ENCODE results near the gene GRAP2. TPM values are rescaled to one million over a fixed set of nuclear protein-coding genes. Genes with fewer than 3 reads are reported as not detected.
A peak's percentile ranks its signal among the peaks of the same experiment; 100 is the strongest.

Gene GRAP2
- 4.2 and 4.3 TPM in 2 replicates for total RNA-seq

DNA sequence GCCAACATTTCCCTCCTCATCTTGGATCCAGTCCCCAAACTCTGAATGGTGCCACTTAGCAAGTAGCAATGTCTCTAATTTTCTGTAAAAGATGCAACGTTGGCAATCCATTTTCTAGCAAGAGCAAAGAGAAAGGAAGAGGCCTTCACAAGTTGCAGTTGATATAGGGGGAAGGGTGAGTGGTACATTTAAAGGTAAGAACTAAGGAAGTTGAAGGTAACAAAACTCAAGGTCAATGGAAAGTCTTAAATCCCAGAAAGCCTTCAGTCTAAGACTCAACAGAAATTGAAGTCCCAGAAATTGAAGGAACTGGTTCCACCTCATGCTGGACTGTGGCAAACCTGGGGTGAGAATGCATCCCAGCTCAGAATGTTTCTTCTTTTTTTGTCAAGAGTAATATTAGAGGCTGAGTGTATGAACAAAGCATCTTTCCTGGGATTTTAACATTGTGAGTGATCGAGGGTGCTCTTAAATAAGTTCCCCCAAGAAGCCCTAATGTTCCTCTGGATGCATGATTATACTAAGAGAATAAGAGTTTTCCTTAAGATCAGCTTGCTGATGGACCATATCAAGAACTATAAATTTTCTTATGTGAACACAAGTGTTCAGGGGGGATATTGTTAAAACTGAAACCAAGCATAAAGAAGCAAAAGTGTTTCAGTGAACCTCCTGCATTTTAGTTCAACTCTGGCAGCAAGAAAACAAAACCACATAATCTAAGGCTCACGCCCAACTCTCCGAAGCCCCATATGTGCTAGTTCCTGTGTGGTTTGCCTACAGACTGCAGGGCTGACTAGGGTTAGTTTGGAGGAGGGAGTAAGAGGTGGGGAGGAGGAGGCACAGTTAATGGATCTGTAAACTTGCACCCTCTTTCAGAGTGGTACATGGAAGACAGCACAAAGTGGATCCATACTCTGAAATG is at the start of gene GRAP2:
GRAP2 (plus strand) TSS at position 779 of the 922 bp plus-strand sequence. CDS start 46,023 bp downstream, outside the sequence.
- ChIA-PET POLR2A (no interaction called here), CTCF (no interaction called here)
- Mint-ChIP-seq H3K4me3 (peak within 1 kb of the TSS; percentile 75), H3K4me1 (peaks cover 54% of the 10 kb centered on the region), H3K9me3 (no peaks in the 10 kb centered on the region), H3K27me3 (no peaks in the 10 kb centered on the region), H3K36me3 (ENCODE audit: low read depth) (peaks cover 4% of the 10 kb centered on the region), H3K27ac (peak within 1 kb of the TSS; percentile 90)
- DNase-seq = no peak
- peak; percentile 57 for ATAC-seq (ENCODE audit: low read depth)
- TF ChIP-seq, protein P1, sequence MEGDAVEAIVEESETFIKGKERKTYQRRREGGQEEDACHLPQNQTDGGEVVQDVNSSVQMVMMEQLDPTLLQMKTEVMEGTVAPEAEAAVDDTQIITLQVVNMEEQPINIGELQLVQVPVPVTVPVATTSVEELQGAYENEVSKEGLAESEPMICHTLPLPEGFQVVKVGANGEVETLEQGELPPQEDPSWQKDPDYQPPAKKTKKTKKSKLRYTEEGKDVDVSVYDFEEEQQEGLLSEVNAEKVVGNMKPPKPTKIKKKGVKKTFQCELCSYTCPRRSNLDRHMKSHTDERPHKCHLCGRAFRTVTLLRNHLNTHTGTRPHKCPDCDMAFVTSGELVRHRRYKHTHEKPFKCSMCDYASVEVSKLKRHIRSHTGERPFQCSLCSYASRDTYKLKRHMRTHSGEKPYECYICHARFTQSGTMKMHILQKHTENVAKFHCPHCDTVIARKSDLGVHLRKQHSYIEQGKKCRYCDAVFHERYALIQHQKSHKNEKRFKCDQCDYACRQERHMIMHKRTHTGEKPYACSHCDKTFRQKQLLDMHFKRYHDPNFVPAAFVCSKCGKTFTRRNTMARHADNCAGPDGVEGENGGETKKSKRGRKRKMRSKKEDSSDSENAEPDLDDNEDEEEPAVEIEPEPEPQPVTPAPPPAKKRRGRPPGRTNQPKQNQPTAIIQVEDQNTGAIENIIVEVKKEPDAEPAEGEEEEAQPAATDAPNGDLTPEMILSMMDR (IDR thresholded peaks at IDR 0.05) = no peak
- intact Hi-C loops (cut with micrococcal nuclease) = loop anchor here (2.0 to 5.0 kb wide), 2 partner anchors 16 to 37 kb away; no protein-coding TSS in a partner anchor

DNA sequence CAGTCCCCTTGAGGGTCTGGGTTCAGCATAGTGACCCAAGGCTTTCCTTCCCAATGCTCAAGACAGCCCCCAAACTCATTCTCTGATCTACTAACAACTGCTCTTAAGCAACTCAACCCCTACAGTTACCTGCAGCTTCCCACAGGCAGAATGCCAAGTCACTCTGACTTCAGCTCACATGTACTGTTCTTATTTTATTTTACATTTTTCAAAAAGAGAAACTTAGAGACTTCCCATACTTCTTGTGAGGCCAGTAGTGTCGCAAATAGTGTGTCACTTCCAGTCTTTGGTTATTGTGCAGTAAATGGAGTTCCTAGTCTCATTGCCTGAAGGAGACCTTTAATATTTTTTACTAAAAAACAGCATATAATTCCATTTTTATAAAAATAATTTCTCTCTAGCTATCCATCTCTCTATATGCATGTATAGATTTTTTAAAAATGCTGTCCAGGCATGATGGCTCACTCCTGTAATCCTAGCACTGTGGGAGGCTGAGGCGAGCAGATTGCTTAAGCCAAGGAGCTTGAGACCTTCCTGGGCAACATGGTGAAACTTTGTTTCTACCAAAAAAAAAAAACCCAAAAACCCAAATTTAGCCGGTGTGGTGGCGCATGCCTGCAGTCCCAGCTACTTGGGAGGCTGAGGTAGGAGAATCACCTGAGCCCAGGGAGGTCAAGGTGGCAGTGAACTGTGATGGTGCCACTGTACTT is 49.1 kb upstream of the GRAP2 start:
- TF ChIP-seq, protein P1 (IDR thresholded peaks at IDR 0.05) = no peak
- DNase-seq = no peak
- no peak for ATAC-seq (ENCODE audit: low read depth)
- Mint-ChIP-seq H3K4me3 (no peak overlapping the region), H3K4me1 (peaks cover 48% of the 10 kb centered on the region), H3K9me3 (no peaks in the 10 kb centered on the region), H3K27me3 (no peaks in the 10 kb centered on the region), H3K36me3 (ENCODE audit: low read depth) (no peaks in the 10 kb centered on the region), H3K27ac (no peak overlapping the region)
- intact Hi-C loops (cut with micrococcal nuclease) = no loop called here
- POLR2A ChIA-PET = interaction anchor here (0.6 to 1.3 kb wide), 4 partner anchors 12 to 46 kb away, joined by 3 to 4 read pairs (median 4); no protein-coding TSS in a partner anchor
- CTCF ChIA-PET = interaction anchor here (0.8 kb wide), 1 partner anchor 58 kb away, joined by 3 read pairs; no protein-coding TSS in a partner anchor

DNA sequence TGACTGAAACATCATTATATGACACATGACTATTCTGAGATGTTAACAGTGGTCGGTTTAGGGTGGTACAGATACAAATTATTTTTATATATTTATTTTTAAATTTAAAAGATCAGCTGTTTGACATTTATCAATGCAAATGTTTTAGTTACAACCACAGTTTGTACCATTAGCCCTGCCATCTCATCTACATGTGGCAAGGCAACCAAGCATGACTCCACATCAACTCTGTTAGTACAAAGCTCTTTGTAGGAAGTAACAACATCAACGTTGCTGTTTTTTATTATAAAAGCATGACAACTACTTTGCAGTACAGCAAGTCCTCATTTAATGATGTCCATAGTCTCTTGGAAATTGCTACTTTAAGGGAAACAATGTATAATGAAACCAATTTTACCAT is 48.1 kb upstream of the GRAP2 start:
- H3K27me3 Mint-ChIP-seq = no peaks in the 10 kb centered on the region
- H3K4me3 Mint-ChIP-seq = no peak overlapping the region
- TF ChIP-seq, protein P1 (IDR thresholded peaks at IDR 0.05) = no peak
- intact Hi-C loops (cut with micrococcal nuclease) = no loop called here
- ChIA-PET CTCF (no interaction called here), POLR2A (interaction anchor here (0.7 to 1.3 kb wide), 5 partner anchors 20 to 1585 kb away, joined by 3 to 5 read pairs (median 4); no protein-coding TSS in a partner anchor)
- peaks cover 48% of the 10 kb centered on the region for H3K4me1 Mint-ChIP-seq
- H3K27ac Mint-ChIP-seq = peak overlapping the region; percentile 30
- H3K36me3 Mint-ChIP-seq (ENCODE audit: low read depth) = no peaks in the 10 kb centered on the region
- H3K9me3 Mint-ChIP-seq = no peaks in the 10 kb centered on the region
- DNase-seq = no peak
- peak; percentile 76 for ATAC-seq (ENCODE audit: low read depth)

DNA sequence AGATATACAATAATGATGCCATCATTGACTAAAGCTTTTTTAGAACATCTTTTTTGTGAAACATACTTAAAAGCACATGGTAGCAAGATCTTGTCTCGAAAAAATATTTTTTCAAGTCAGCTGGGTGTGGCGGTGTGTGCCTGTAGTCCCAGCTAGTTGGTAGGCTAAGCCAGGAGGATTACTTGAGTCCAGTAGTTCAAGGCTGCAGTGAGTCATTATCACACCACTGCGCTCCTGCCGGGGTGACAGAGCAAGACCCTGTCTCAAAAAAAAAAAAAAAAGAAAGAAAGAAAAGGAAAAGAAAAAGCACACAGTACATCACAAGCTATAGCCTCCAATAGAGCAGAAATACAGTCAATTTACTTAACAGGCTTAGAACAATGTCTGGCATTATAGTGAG is 44.3 kb upstream of the GRAP2 start:
- H3K27me3 Mint-ChIP-seq = no peaks in the 10 kb centered on the region
- no peaks in the 10 kb centered on the region for H3K36me3 Mint-ChIP-seq (ENCODE audit: low read depth)
- POLR2A ChIA-PET = no interaction called here
- intact Hi-C loops (cut with micrococcal nuclease) = no loop called here
- no peak overlapping the region for H3K27ac Mint-ChIP-seq
- no peaks in the 10 kb centered on the region for H3K9me3 Mint-ChIP-seq
- ATAC-seq (ENCODE audit: low read depth) (no peak), DNase-seq (no peak)
- TF ChIP-seq, protein P1 (IDR thresholded peaks at IDR 0.05) = no peak
- peaks cover 58% of the 10 kb centered on the region for H3K4me1 Mint-ChIP-seq
- no peak overlapping the region for H3K4me3 Mint-ChIP-seq
- CTCF ChIA-PET = no interaction called here

Measured in activated B cell treated with CpG ODN at 0.5 μM for 24 hours (primary cell).